ENCODE results near the gene KIF26B.

Gene KIF26B

DNA sequence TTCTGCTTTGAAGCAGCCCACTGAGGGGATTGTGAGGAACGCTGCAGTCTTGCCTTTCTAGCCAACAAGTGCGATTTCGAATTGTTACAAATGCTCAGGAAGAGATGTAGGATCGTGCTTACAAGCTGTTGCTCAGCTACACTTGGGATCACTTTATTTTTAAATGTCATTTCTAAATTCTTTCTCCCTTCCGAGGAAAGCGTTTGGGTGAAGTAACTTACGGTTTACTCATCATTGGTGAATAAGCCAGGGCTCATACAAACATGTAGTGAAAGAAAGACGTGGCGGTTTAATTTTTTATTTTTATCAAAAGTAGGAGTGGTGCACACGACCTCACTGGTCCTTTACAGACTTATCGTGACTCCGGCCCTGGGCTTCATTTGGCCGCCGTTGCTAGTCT is 386.6 kb downstream of the KIF26B start:
- no peak overlapping the region for H3K9ac ChIP-seq (ENCODE audit: insufficient read length, low read depth)
- H3K4me3 ChIP-seq (ENCODE audit: insufficient read length, low read depth): no peak overlapping the region
- H3K4me1 ChIP-seq (ENCODE audit: insufficient read depth, insufficient read length): no peaks in the 10 kb centered on the region
- H3K36me3 ChIP-seq (ENCODE audit: insufficient read depth, insufficient read length, low read length): no peaks in the 10 kb centered on the region
- TF ChIP-seq ZNF274 (IDR thresholded peaks at IDR 0.05; ENCODE audit: low read depth, low read length): no peak
- no peak for TF ChIP-seq YY1 (IDR thresholded peaks at IDR 0.05; ENCODE audit: insufficient read depth, insufficient read length)
- no peak for TF ChIP-seq SUZ12 (IDR thresholded peaks at IDR 0.05; ENCODE audit: extremely low read depth, insufficient read depth, insufficient read length)
- H3K27me3 ChIP-seq (ENCODE audit: insufficient read depth, insufficient read length): no peaks in the 10 kb centered on the region
- no peak for DNase-seq (ENCODE audit: low read depth, low spot score)
- H3K9me3 ChIP-seq (ENCODE audit: insufficient read depth, low read length): no peaks in the 10 kb centered on the region

DNA sequence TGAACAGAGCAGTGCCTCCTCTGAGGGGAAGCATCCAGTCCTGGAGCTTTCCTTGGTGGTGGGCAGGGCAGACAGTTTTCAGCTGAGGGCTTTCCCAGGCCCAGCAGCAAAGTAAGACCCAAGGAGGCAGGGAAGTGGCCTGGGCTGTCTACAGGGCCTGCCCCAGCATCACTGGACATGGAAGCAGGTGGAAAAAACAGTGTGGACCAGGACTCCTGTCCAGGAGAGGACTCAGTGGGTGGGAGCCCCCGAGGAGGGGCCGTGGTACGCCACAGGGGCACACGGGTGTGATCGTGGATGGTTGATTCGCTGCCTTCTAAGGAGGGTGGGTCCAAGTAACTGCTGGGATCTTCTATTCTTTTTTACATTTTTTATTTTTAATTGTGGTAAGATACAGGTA is 387.6 kb downstream of the KIF26B start:
- DNase-seq (ENCODE audit: low read depth, low spot score): no peak
- H3K9me3 ChIP-seq (ENCODE audit: insufficient read depth, low read length): no peaks in the 10 kb centered on the region
- TF ChIP-seq SUZ12 (IDR thresholded peaks at IDR 0.05; ENCODE audit: extremely low read depth, insufficient read depth, insufficient read length): no peak
- no peak for TF ChIP-seq ZNF274 (IDR thresholded peaks at IDR 0.05; ENCODE audit: low read depth, low read length)
- no peak for TF ChIP-seq YY1 (IDR thresholded peaks at IDR 0.05; ENCODE audit: insufficient read depth, insufficient read length)
- H3K4me3 ChIP-seq (ENCODE audit: insufficient read length, low read depth): no peak overlapping the region
- no peaks in the 10 kb centered on the region for H3K27me3 ChIP-seq (ENCODE audit: insufficient read depth, insufficient read length)
- no peak overlapping the region for H3K9ac ChIP-seq (ENCODE audit: insufficient read length, low read depth)
- no peaks in the 10 kb centered on the region for H3K36me3 ChIP-seq (ENCODE audit: insufficient read depth, insufficient read length, low read length)
- H3K4me1 ChIP-seq (ENCODE audit: insufficient read depth, insufficient read length): no peaks in the 10 kb centered on the region

DNA sequence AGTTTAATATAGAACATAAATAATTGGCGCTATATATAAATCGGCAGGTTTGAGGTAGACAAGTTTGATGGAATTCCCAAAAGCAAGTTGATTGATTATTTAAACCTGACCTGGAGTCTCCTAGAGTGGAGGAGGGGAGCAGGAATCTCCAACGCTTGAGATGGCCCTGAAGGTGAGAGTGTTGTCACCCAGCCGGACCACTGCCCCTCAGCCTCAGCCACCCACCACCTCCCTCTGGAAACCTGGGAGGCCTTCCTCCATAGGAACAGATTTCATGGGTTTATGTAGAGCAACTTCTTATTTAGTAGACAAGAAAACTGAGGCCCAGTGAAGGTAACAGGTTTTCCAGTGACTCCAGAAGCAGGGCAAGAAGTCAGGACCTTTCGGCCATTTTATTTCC is 389.5 kb downstream of the KIF26B start:
- TF ChIP-seq SUZ12 (IDR thresholded peaks at IDR 0.05; ENCODE audit: extremely low read depth, insufficient read depth, insufficient read length): no peak
- no peak for TF ChIP-seq ZNF274 (IDR thresholded peaks at IDR 0.05; ENCODE audit: low read depth, low read length)
- no peak for TF ChIP-seq YY1 (IDR thresholded peaks at IDR 0.05; ENCODE audit: insufficient read depth, insufficient read length)
- no peaks in the 10 kb centered on the region for H3K27me3 ChIP-seq (ENCODE audit: insufficient read depth, insufficient read length)
- H3K4me3 ChIP-seq (ENCODE audit: insufficient read length, low read depth): no peak overlapping the region
- peaks cover 3% of the 10 kb centered on the region for H3K4me1 ChIP-seq (ENCODE audit: insufficient read depth, insufficient read length)
- no peaks in the 10 kb centered on the region for H3K9me3 ChIP-seq (ENCODE audit: insufficient read depth, low read length)
- DNase-seq (ENCODE audit: low read depth, low spot score): no peak
- H3K36me3 ChIP-seq (ENCODE audit: insufficient read depth, insufficient read length, low read length): no peaks in the 10 kb centered on the region
- H3K9ac ChIP-seq (ENCODE audit: insufficient read length, low read depth): no peak overlapping the region

DNA sequence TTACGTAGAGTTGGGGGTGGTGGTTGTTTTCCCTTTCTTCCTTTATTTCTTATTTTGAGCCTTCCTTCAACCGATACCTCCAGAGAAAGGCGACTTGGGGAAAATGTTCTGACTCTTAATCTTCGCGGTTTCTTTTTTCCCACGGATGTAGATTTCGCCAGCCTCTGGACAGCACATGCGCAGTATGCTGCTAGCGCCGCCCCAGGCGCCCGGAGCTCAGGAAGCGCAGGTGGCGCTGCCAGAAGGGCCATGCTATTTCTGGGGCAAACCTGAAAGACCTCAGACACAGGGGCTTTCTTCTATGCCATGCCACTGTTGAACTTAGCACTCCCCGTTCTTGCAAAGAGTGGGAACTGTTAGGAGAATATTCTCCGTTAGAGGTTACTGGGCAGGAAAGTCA is 392.1 kb downstream of the KIF26B start:
- no peaks in the 10 kb centered on the region for H3K9me3 ChIP-seq (ENCODE audit: insufficient read depth, low read length)
- H3K4me1 ChIP-seq (ENCODE audit: insufficient read depth, insufficient read length): peaks cover 6% of the 10 kb centered on the region
- H3K9ac ChIP-seq (ENCODE audit: insufficient read length, low read depth): no peak overlapping the region
- no peak overlapping the region for H3K4me3 ChIP-seq (ENCODE audit: insufficient read length, low read depth)
- no peaks in the 10 kb centered on the region for H3K36me3 ChIP-seq (ENCODE audit: insufficient read depth, insufficient read length, low read length)
- TF ChIP-seq YY1 (IDR thresholded peaks at IDR 0.05; ENCODE audit: insufficient read depth, insufficient read length) (no peak), ZNF274 (IDR thresholded peaks at IDR 0.05; ENCODE audit: low read depth, low read length) (no peak), SUZ12 (IDR thresholded peaks at IDR 0.05; ENCODE audit: extremely low read depth, insufficient read depth, insufficient read length) (no peak)
- no peak for DNase-seq (ENCODE audit: low read depth, low spot score)
- H3K27me3 ChIP-seq (ENCODE audit: insufficient read depth, insufficient read length): no peaks in the 10 kb centered on the region

DNA sequence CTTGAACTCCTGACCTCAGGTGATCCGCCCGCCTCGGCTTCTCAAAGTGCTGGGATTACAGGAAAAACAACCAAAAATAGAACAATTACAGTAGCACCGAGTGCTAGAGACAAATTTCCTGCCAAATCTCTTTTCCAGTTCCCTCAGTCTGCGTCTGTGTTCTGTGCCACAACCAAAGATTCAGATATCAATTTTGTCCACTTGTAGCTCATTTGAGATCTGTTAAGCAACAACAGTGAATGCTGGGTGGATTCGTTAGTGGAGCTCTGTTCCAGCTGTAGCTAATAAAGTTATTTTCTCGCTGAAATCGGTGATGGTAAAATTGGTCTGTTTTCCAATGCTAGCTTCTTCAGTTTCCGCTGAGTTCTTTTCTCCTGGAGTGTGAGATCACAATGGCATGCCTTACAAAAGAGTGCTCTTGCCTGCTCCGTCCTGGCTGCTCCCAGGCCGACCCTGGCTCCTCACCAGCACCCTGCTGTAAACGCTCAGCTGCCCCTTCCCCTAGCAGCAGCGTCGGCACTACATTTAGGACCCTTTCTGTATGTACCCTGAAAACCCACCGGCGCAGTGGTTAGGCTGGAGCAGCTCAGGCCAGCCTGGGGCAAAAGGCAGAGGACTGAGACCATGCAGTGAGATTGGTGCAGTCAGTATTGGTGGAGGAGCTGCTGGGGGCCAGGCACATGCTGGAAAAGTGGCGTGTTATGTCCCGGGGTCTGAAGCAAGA is 395.4 kb downstream of the KIF26B start:
- Histone ChIP-seq H3K36me3 (ENCODE audit: insufficient read depth, insufficient read length, low read length) (no peaks in the 10 kb centered on the region), H3K4me1 (ENCODE audit: insufficient read depth, insufficient read length) (peaks cover 6% of the 10 kb centered on the region), H3K4me3 (ENCODE audit: insufficient read length, low read depth) (no peak overlapping the region), H3K9ac (ENCODE audit: insufficient read length, low read depth) (no peak overlapping the region), H3K27me3 (ENCODE audit: insufficient read depth, insufficient read length) (no peaks in the 10 kb centered on the region), H3K9me3 (ENCODE audit: insufficient read depth, low read length) (no peaks in the 10 kb centered on the region)
- DNase-seq (ENCODE audit: low read depth, low spot score): no peak
- no peak for TF ChIP-seq ZNF274 (IDR thresholded peaks at IDR 0.05; ENCODE audit: low read depth, low read length)
- TF ChIP-seq YY1 (IDR thresholded peaks at IDR 0.05; ENCODE audit: insufficient read depth, insufficient read length): no peak
- TF ChIP-seq SUZ12 (IDR thresholded peaks at IDR 0.05; ENCODE audit: extremely low read depth, insufficient read depth, insufficient read length): no peak

DNA sequence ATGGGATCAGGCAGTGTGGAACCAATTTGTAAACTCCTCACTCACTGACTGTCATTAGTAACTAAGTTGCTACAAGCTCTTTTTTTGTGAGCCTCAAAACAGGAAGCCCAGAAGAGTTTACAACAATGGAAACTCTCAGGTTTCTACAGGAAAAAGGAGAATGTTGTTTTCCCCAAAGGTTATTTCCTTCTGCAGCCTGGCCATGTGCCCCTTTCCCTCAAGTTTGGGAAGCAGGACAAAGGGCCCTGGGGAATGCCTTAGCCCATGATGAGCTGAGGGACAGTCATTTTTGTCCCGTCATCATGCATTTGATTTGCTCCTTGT is 395.9 kb downstream of the KIF26B start:
- Histone ChIP-seq H3K9me3 (ENCODE audit: insufficient read depth, low read length) (no peaks in the 10 kb centered on the region), H3K4me1 (ENCODE audit: insufficient read depth, insufficient read length) (peaks cover 6% of the 10 kb centered on the region), H3K36me3 (ENCODE audit: insufficient read depth, insufficient read length, low read length) (no peaks in the 10 kb centered on the region), H3K27me3 (ENCODE audit: insufficient read depth, insufficient read length) (no peaks in the 10 kb centered on the region), H3K4me3 (ENCODE audit: insufficient read length, low read depth) (no peak overlapping the region), H3K9ac (ENCODE audit: insufficient read length, low read depth) (no peak overlapping the region)
- TF ChIP-seq YY1 (IDR thresholded peaks at IDR 0.05; ENCODE audit: insufficient read depth, insufficient read length) (no peak), ZNF274 (IDR thresholded peaks at IDR 0.05; ENCODE audit: low read depth, low read length) (no peak), SUZ12 (IDR thresholded peaks at IDR 0.05; ENCODE audit: extremely low read depth, insufficient read depth, insufficient read length) (no peak)
- DNase-seq (ENCODE audit: low read depth, low spot score): no peak

DNA sequence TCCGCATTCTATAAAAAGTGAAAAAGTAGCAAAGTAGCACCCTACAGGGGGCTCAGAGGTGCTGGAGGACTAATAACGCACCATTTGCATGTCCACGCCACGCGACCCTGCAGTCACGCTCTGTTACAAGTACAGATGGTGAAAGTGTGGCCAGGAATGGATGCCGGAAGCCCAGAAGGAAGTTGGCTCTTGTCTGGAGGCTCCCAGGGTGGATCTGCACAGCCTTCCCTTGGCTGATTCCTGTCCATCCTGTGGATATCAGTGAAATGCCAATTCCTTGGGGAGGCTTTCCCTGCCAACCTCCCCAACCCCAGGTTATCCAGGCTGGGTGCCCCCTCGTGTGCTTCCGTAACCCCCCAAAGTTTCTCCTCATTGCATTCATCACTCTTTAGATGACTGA is 396.8 kb downstream of the KIF26B start:
- no peak overlapping the region for H3K9ac ChIP-seq (ENCODE audit: insufficient read length, low read depth)
- no peak overlapping the region for H3K4me3 ChIP-seq (ENCODE audit: insufficient read length, low read depth)
- H3K36me3 ChIP-seq (ENCODE audit: insufficient read depth, insufficient read length, low read length): no peaks in the 10 kb centered on the region
- no peak for TF ChIP-seq YY1 (IDR thresholded peaks at IDR 0.05; ENCODE audit: insufficient read depth, insufficient read length)
- TF ChIP-seq ZNF274 (IDR thresholded peaks at IDR 0.05; ENCODE audit: low read depth, low read length): no peak
- no peak for TF ChIP-seq SUZ12 (IDR thresholded peaks at IDR 0.05; ENCODE audit: extremely low read depth, insufficient read depth, insufficient read length)
- peaks cover 6% of the 10 kb centered on the region for H3K4me1 ChIP-seq (ENCODE audit: insufficient read depth, insufficient read length)
- no peaks in the 10 kb centered on the region for H3K27me3 ChIP-seq (ENCODE audit: insufficient read depth, insufficient read length)
- no peak for DNase-seq (ENCODE audit: low read depth, low spot score)
- no peaks in the 10 kb centered on the region for H3K9me3 ChIP-seq (ENCODE audit: insufficient read depth, low read length)

Data from NT2/D1 (cell line).